Myocyte (in vitro differentiated cells): Measurements from ENCODE around the gene STAC. TPM values are rescaled to one million over a fixed set of nuclear protein-coding genes. Genes with fewer than 3 reads are reported as not detected.
"Not testable (repeated sequence)": the region's sequence is repeated elsewhere in the genome, so short reads cannot be mapped to it uniquely, and the experiment has no call there.

ENCODE experiments used
- DNase-seq: peaks from one replicate; pipeline ENCODE4 v3.0.0-alpha.2; 2012; ENCODE audit warnings: low read depth
- total RNA-seq: library from RNA; depleted of rRNA; stranded (reverse); fragments of >200 nt; gene quantifications from 2 replicates; pipeline ENCODE4 v1.2.3, GENCODE V29; 2014

The STAC gene
- total RNA-seq, 1 donor from 2014 or later = 0.32 TPM

GRCh38 chr3:36514171-36514570, 133.9 kb downstream of the STAC start:
- no peak for DNase-seq

- DNase-seq = no peak
These were observed 139.4 kb downstream of the STAC start for GRCh38 chr3:36519682-36520081.

GRCh38 chr3:36520241-36521006, 140.1 kb downstream of the STAC start:
- no peak for DNase-seq

GRCh38 chr3:36521007-36521379, 140.7 kb downstream of the STAC start:
- DNase-seq = no peak

GRCh38 chr3:36524560-36524959, 144.3 kb downstream of the STAC start:
- DNase-seq = peak; percentile 26

- peak; percentile 50 for DNase-seq
These were observed 145.0 kb downstream of the STAC start for GRCh38 chr3:36525115-36525801.

DNA sequence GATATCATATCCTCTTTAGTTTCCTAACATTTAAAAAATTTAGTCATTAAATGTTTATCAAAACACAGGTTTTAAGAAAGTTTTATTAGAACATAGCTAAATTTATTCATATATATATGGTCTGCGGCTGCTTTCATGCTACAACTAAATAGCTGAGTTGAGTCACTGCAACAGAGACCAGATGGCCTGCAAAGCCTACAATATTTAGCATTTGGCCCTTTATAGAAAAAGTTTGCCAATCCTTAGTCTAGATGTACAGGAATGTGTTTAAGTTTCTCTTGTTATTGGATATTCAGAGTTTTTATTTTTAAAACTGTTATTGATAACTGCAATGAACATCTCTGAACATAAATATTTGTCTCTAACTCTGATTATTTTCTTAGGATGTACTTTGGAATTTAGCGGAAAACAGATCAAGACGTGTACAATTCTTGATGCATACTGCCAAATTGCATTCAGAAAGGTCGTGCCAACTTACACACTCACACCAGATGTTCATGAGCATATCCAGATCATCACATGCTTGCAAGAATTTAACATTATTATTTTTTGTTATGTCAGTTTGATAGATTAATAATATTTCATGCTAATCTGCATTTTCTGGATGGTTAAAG, 157.9 kb downstream of the STAC start:
- DNase-seq = no peak

DNA sequence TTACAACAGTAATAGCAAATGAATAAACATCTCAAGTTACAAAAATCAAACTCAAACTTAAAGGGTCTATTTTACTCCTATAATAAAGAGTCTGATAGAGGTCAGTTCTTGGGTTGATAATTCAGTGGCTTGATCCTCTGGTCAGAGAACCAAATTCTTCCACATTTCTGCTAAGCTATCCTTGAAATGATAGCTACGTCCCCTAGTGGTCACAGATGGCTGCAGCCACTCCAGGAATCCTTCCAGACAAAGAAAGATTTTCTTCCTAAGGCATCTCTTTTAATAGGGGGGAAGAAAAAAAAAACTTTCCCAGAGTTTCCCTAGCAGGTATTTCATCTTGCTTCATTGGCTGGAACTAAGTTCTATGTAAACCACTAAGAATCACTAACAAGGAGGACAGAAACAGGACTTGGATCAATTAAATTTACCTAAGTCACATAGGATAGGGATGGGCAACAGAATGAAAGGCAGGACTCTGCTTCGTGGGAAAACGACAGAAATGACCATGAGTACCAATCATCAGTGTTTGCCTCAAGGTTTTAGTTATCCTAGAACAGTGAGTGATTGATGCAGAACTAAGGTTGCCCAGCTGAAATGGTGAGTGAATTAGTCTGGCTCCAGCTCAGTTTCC, 160.7 kb downstream of the STAC start:
- peak; percentile 49 for DNase-seq

DNA sequence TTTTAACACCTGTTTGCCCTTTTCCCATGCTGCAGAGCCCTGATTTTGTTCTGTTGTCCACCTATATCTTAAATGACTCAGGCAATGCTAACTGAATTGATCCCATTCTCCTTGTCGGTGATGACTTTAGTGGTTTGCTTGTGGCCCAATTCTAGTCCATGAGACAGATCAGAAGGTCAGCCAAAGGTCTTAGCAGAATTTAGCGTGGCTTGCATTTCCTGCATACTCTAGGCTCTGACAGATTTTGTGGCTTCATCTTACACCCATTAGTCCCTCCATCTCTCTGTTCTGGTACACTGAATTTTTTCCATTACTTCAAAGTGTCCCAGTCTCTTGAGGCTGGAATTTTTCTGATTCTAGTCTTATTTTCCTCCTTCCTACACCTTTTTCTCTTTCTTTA, 161.9 kb downstream of the STAC start:
- peak; percentile 23 for DNase-seq

GRCh38 chr3:36543276-36543997, 163.1 kb downstream of the STAC start:
- DNase-seq = no peak

- peak; percentile 48 for DNase-seq
These were observed 165.9 kb downstream of the STAC start for GRCh38 chr3:36546226-36546625.

DNA sequence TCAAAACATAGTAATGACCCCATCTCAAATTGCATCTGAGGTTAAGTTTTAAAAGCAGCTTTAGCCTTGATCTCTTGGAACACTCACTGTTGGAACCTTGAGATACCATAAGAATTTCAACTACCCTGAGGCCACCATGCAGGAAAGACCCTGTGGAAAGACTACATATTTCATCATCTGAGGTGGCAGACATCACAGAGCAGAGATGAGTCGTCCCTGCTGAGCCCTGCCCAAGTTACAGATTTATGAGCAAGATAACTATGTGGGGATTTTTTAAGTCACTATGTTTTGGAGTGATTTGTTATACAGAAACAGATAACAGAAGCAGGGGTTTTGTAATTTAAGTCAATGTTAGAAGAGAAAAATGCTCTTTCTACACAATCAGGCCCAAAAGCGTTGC, 168.4 kb downstream of the STAC start:
- DNase-seq = no peak

GRCh38 chr3:36557021-36557707, 176.9 kb downstream of the STAC start:
- DNase-seq = no peak

GRCh38 chr3:36557708-36558421, 177.6 kb downstream of the STAC start:
- no peak for DNase-seq

DNA sequence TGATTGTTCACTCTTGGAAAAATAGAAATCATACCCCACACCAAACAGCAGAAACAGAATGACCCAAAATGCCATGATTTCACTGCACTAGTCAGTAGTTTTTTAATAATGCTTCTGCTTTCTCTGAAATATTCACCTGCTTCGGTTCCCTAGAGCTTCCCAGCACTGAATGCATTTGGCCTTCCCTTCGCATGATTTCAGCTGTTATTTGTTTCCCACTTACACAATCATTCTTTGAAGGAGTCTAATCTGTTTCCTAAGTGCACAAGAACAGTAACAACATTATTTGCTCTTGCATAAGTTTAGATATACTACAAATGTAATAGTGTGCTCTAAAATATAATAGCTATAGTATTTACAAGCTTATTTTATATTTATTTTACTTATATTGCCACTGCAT, 178.7 kb downstream of the STAC start:
- no peak for DNase-seq

DNA sequence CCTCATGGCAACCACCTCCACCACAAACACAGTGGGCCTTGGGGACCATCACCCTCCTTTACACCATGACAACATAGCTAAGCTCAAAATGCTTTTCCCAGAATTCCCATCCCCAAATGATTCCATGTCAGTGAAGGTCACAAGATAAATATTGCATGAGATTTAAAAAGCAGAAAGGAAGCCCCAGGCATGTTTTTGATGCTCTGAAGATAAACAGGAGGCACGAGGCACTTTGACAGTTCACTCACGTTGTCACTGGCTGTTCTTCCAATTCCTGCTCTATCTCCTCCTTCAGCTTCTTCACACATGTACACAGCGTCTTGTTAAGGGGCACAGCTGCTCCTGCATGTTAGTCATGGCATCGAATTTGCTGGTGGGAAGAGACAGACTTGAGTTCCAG, 180.4 kb downstream of the STAC start:
- no peak for DNase-seq

DNA sequence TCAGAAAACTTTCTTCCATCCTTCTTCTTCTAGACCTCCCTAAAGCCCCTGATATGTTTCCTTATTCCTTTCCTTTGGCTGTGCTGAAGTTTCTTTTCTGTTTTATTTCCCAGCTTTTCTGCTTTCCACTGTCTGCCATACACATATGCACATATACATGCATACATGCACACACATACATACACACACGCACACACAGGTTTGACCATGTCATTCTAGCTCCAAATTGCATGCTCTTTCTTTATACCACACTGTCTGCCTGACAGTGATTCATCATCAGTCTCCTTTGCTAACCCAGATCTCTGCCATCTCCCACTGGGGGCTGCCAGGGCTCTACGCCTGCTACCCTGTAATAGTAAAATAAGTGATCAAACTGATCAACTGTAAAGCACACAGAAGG, 181.3 kb downstream of the STAC start:
- DNase-seq = no peak

GRCh38 chr3:36562945-36563344, 182.6 kb downstream of the STAC start:
- no peak for DNase-seq

- DNase-seq = no peak
These were observed 194.9 kb downstream of the STAC start for GRCh38 chr3:36575241-36575640.

DNA sequence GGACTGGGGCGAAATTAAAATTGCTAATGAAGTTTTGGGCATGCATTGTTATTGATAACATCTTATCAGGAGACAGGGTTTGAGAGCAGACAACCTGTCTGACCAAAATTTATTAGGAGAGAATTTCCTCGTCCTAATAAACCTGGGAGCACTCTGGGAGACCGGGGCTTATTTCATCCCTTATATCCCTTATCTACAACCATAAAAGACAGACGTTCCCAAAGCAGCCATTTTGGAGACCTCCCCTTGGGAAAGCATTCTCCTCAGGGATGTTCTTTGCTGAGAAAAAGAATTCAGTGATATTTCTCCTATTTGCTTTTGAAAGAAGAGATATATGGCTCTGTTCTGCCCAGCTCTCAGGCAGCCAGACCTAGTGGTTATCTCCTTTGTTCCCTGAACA, 198.1 kb downstream of the STAC start:
- DNase-seq = not testable (repeated sequence)
